NCI-H446 treated with DMSO at 0.1 percent for 48 hours (cell line): ENCODE results near the gene CRNKL1.
A peak's percentile ranks its signal among the peaks of the same experiment; 100 is the strongest.

Experiments
- DNase-seq: peaks from one replicate; lab custom pipeline; 2025; lab: John Stamatoyannopoulos, UW

Gene CRNKL1

DNA sequence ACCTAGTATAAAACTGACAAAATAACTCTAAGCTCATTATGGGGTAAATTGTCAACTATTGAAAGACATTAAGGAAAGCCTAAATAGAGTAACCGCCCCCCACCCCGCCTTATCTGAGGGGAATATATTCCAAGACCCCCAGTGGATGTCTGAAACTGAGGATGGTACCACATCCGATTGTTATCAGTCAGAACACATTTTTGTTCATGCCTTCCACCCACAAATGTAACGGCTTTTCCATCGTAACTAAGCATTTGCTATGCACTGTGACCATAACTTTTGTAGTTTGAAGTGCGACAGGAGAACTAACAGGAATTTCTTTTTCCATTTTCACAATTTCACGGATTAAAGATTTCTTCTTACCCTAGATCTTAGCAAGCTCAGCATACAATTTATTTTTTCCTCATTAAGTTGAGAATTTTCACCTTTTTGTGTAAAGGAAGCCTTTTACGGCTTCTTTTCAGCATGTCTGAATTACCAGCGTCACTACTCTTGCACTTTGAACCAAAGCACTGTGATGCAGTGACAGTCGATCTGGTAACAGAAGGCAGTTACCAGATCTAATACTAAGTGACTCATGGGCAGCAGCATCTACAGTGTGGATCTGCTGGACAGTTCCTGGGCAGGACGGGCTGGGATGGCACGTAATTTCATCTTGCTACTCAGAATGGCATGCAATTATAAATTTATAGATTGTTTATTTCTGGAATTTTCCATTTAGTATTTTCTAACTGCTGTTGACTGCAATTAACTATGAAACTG is 11.9 kb upstream of the CRNKL1 start:
- no peak for DNase-seq

DNA sequence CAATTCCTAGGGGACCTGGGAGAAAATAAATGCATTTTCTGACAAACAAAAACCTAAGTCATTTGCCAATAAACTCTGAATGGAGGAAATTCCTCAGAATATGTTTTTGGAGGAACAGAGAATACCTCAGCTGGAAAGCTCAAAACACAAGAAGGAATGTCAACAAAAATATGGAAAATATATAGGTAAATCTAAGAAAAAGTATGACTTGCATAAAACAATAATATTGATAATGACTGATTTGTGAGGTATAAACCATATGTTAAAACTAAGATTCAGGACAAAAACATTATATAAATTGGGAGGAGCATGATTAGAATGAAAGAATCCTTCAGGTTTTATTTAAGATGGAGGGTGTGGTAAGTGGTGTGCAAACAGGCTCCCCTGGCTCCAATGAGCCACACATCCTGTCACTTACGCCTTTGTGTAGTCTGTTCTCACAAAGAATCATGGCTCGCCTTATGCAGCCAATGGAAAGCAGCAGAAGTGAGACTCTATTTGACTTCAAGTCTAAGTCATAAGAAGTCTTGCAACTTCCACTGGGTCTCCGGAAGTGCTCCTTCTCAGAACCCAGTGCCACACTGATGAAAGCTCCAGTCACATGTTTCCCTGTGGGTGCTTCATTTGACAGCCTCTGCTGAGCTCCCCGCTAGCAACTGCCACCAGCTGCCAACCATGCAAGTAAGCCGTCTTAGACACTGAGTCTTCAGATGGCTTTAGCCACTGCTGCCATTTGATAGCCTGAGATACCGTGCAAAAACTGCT is 8.2 kb upstream of the CRNKL1 start:
- DNase-seq, result no peak

GRCh38 chr20:20051767-20052073 is 546 bp downstream of the CRNKL1 start:
- DNase-seq, result no peak

- no peak for DNase-seq
Observed at GRCh38 chr20:20039752-20040387, 12.4 kb downstream of the CRNKL1 start.

DNA sequence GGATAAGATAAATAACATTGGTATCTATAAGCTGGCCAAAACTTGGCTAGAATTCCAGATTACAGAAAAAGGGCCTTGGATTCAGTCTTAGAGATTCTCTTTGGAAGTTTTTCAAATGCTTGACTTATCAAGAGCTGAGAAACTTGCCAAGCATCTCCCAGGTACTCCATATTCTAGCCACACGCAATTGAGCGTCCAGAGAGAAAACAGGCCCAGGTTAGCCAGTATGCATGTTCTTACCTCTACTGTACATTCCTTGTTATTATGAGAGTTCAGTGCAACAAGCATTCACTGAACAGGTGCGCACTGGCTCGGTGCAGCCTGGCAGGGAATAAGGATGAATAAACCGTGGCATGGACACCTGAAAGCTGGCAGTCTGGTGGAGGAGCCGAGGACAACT is 13.7 kb downstream of the CRNKL1 start:
- DNase-seq, result no peak

DNA sequence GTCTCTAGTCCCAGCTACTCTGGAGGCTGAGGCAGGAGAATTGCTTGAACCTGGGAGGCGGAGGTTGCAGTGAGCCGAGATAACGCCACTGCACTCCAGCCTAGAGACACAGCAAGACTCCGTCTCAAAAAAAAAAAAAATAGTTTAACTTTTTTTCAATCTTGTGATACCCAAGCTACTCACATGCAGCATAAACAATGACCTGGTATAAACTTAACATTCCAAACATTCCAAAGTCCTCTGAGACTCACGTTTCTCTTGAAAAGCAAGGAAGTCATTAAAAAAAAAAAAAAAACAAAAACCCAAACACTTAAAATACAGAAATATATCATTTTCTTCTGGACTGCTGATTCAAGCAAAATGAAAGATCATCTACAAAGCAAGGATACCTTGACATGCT is 14.3 kb downstream of the CRNKL1 start:
- no peak for DNase-seq

GRCh38 chr20:20036756-20037155 is 15.5 kb downstream of the CRNKL1 start:
- no peak for DNase-seq

DNA sequence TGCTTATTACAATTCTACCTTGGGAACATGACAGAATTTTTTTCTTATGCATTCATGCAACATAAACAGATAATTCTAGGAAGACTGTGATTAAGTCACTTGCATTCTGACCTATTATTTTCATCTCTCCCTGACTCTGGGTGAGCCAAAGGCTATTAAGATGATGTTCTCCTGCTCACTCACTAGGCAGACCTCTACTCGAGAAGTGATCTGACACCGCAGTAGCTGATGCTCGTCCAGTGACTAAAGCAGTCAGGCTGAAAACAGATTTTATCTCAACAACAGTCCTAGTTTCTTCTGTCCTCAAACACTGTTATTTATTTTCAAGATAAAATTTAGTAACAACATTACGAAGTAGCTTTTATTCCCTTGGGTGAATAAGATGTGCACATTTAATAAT is 17.8 kb downstream of the CRNKL1 start:
- no peak for DNase-seq

DNA sequence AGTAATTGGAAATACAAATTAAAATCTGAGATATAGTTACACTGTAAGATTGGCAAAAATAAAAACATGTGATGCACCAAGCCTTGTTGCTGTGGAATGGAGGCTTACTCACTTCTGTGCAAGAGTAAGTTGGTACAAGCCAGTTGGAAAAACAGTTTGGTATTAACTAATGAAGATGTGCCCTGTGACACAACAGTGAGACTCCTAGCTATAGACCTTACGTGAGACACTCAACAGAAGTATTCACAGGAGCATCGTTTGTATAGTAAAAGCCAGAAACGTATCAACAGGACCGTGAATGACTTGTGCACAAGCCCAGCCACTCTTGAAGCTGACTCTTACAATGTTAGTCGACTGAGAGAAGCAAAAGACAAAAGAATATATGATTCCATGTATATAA is 20.5 kb downstream of the CRNKL1 start:
- no peak for DNase-seq

DNA sequence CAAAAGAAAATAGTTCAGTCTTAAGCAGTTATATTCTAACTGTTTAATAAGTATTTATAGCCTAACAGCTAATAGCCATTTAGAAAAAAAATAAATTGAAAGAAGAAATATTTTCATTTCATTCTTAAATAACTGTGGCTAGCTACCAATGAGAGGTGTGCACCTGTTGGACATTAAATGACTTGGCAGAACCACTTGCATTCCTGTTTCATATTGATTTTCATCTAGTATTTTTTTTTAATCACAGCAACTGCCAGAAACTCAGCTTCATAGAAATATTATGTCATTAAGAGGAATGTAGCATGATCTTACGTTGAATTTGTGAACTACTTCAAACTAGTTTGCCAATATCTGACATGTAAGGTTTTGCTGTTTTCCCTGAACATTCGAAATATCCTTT is 25.0 kb downstream of the CRNKL1 start:
- DNase-seq, result no peak

- no peak for DNase-seq
Observed at GRCh38 chr20:20024942-20025341, 27.3 kb downstream of the CRNKL1 start.

GRCh38 chr20:20023395-20023794 is 28.9 kb downstream of the CRNKL1 start:
- no peak for DNase-seq

- no peak for DNase-seq
Observed at GRCh38 chr20:20022498-20022897, 29.8 kb downstream of the CRNKL1 start.

DNA sequence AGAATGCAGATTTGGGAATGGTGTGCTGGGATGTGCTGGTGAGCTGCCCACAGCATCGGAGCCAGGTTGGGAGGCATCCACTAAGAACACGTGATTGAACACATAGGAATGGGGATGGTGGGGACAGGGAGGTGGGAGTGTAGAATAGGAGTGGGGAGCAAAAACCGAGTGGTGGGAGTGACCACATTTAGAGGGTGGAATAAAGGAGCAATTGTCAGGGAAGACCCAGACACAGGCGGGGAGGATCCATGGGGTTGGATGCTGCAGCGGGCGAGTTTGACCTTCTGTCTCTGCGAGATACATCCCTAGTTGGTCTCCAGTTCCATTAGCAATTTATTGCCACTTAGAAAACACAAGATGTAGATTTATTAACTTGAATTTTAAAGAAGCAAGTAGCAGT is 30.4 kb downstream of the CRNKL1 start:
- DNase-seq, result no peak

DNA sequence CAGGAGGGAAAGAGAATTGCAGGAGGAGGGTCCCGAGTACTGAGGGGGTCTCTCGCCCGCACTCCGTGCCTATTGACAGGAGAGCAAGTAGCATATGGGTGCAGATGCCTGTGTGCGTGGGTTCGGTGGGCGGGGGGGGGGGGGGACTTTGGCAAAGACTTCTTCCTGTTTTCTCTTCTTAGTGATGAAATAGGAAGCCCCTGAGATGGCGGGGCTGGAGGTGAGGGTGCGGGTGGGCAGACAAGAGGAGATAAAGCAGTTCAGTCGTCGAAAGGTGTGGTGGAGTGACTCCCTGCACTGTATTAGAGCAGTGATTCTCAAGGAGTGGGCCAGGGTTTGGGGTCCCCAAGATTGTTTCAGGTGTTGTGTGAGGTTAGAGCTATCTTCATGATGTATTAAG is 31.4 kb downstream of the CRNKL1 start:
- no peak for DNase-seq

GRCh38 chr20:20019123-20019522 is 33.1 kb downstream of the CRNKL1 start:
- no peak for DNase-seq

GRCh38 chr20:20018366-20018765 is 33.9 kb downstream of the CRNKL1 start:
- DNase-seq, result no peak

DNA sequence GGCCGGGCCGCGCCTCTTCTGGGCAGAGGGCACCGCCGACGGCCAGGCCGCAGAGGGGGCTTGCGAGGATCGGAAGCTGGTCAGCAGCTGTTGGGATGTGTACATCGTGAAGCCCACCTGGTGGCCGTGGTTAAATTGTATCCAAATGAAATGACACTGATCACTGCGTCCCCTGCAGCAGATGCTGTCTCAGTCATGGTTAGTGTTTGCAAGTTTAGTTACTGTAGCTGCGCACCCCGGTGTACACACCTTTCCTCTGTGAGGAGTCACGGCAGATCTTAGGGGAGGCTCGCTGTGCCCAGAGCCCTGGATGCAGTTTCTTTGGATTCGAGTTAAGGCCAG is 34.5 kb downstream of the CRNKL1 start:
- no peak for DNase-seq

GRCh38 chr20:20017001-20017843 is 35.0 kb downstream of the CRNKL1 start, which contains the start of gene NAA20:
TSS of gene NAA20 (plus strand) at chr20:20017362. CDS start at chr20:20017397, 35 bp downstream.
- DNase-seq, result peak; percentile 81

- no peak for DNase-seq
Observed at GRCh38 chr20:20014659-20015058, 37.6 kb downstream of the CRNKL1 start.

DNA sequence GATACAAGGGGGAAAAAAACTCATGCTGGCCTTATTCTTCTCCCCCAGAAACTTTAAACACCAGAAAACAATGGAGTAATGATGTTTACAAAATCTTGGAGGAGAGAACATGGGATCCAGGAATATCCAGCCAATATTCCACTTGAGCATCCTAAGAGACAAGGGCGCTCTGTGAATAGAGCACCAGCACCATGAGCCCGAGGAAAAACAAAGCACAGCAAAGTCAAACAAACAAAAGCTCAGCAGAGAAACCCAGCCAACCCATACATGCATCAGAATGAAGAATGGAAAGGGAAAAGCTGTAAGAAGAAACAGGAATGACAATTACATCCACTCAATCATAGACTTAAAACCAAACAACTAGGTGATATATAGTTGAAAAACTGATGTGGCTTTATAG is 39.7 kb downstream of the CRNKL1 start:
- DNase-seq, result no peak
